GM12891 (cell line): Measurements from ENCODE around the gene SPATA1.

Experiments
- POLR2A ChIP-seq: IDR thresholded peaks from 2 replicates; pipeline ENCODE4 v1.6.1; 2011; ENCODE audit warnings: low read depth, low read length, control low read depth
- POLR2AphosphoS5 ChIP-seq: IDR thresholded peaks from 2 replicates; pipeline ENCODE4 v1.6.1; 2011; ENCODE audit warnings: low read depth, low read length, control low read depth
- POU2F2 ChIP-seq: IDR thresholded peaks from 2 replicates; pipeline ENCODE4 v1.6.1; 2011; ENCODE audit warnings: low read depth, mild to moderate bottlenecking, control low read depth, low read length, moderate library complexity
- SPI1 ChIP-seq: IDR thresholded peaks from 2 replicates; pipeline ENCODE4 v1.6.1; 2011; ENCODE audit warnings: low read depth, low read length, control low read depth
- TAF1 ChIP-seq: IDR thresholded peaks from 2 replicates; pipeline ENCODE4 v1.6.1; 2011; ENCODE audit warnings: low read depth, low read length, control low read depth

DNA sequence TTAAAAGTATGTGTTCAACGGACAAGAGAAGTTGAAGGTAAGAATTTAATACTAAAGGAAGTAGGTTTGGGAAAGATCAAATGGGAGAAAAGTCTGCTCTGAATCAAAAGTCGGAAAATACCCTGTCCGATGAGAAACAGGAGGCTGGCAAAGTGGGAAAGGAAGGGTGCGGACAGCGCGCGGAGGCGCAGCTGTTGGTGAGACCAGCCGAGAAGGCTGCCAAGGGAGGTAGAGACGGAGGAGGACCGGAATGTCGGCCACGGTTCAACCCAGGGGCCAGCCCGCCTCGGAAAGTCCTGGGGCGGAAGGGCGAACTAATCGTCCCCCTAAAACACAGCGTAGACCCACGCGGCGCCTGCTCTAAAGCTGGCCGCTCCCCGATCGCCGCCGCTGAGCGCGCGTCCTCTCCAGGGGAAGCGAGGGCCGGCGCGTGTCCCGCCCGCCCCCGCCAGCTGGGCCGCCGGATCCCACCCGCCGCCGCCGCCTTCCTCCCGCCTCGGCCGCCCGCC, 639 bp upstream of the SPATA1 start:
- TF ChIP-seq POLR2A: peak; percentile 37; the same call in 1 of the 2 replicates
- no peak for TF ChIP-seq TAF1
- TF ChIP-seq POLR2AphosphoS5: no peak; the same call in 1 of the 2 replicates
- TF ChIP-seq SPI1: no peak
- TF ChIP-seq POU2F2: no peak
